ENCODE data around the gene ADCY2.

The ADCY2 gene

DNA sequence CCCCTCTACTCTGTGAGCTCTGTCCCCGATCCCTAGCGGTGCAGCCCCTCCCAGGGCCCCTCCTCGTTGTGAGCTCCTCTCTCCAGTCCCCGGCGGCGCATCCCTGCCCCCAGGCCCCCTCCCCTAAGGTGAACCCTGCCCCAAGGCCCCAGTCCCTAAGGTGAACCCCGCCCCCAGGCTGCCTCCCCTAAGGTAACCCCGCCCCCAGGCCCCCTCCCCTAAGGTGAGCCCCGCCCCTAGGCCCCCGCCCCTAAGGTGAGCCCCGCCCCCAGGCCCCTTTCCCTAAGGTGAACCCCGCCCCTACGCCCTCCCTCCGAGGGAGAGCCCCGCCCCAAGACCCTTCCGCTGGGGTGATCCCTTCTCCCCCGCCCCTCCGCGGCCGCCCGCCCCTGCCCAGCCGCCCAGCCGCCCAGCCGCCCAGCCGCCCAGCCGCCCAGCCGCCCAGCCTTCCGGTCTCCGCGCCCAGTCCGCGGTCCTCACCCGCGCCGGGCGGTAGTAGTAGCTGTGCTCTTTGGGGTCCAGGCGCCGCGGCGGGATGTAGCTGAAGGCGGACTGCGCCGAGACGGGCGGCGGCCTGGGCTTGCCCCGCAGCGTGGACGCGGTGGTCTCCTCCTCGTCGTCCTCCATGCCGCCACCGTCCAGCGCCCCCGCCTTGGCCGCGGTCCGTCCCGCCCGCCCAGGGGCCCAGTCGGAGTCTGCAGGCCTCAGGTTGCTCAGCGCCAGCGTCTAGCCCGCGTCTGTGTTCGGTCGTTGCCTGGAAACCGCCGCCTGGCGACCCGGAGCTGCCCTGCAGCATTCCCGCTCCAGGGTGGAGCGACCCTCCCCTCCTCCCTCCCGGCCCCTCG, 454.7 kb downstream of the ADCY2 start, which contains the start of gene CFAP90:
Gene CFAP90 (minus strand): TSS at position 739 of the 845 bp plus-strand sequence. CDS start 112 bp downstream, at position 627.
- peak; percentile 17 for DNase-seq

DNA sequence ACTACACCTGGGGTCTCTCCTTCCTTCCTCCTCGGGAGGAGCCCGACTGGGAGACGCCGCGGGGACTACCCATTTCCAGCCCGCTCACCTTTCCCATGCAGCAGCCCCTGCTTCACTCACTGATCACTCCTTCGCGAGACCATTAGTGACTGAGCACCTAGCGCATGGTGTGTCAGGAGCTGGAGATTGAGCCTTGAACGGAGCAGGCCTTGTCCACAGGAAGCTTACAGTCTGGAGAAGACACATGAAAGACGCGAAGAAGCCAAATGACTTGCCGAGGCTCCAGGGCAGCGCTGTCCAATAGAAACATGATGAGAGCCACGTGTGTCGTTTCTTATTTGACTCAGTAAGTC, 455.3 kb downstream of the ADCY2 start:
- no peak for DNase-seq

DNA sequence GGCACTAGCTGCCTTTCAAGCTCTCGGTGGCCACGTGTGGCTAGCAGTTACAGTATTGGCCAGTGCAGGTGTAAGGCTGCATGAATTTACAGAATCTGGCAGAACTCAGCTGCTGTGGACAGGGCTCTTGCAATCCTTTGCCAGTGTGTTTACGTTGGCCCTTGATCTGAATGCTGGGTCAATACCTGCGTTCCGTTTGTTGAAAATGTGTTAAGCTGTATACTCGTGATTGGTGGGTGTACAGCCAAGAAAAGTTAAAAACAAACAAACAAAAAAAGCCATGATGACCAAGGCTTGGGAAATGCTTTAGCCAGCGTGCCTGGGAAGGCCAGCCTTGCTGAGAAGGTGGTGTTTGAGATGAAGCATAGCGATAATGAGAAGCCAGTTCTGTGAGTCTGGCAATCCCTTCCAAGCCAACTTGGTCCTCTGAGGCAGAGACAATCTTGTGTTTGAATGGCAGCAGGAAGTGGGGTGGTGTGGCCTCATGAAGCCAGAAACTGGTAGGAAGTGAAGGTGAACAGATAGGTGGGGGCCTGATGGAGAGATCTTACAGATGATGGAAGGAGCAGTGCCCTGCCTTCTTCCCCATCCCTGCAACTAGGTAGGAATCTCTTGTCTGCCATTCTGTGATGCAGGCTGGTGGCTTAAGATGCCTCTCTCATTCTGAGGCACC, 455.8 kb downstream of the ADCY2 start:
- DNase-seq, result no peak

DNA sequence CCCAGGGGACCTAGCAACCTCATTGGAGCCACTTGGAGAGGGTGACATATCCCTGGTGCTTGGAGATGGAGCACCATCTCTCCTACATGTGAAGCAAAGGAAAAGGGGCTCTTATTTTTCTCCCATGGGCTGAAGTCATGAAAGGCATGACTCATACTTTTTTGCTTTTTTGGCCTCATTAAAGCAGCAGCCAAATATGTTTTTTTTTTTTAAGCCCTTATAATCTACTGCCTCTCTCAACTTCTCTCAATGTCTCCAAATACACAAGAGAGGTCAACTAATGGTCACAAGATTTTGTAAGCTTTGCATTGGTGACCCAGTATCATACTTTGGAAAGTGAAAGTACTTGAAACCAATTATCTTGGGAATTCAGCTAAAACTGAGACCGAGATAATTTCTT, 456.6 kb downstream of the ADCY2 start:
- no peak for DNase-seq

DNA sequence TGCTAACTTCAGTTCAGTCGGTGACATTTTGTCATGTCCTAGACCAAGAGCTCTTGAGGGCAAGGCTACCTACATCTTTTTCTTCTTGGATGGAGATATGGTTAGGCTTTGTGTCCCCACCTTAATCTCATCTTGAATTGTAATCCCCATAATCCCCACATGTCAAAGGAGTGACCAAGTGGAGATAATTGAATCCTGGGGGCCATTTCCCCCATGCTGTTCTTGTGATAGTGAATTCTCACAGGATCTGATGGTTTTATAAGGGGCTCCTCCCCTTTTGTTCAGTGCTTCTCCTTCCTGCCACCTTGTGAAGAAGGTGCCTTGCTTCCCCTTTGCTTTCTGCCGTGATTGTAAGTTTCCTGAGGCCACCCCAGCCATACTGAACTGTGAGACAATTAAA, 457.1 kb downstream of the ADCY2 start:
- DNase-seq, result no peak

DNA sequence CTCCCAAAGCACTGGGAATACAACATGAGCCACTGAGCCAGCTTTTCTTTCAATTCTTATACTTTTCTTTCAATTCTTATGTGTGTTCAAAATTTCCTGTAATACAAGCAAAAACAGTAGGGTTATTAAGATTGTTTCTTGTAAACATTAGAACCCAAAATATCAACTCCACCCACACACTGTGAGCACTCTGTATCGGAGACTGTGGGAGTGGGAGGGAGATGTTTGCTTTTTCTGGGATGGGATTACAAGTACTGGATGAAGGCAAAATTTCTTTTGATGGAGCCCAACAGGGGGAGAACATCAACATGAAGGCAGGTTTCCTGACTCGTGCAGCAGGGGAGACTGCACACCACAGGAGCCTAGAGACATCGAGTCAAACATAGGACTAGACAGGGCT, 459.7 kb downstream of the ADCY2 start:
- DNase-seq, result no peak

DNA sequence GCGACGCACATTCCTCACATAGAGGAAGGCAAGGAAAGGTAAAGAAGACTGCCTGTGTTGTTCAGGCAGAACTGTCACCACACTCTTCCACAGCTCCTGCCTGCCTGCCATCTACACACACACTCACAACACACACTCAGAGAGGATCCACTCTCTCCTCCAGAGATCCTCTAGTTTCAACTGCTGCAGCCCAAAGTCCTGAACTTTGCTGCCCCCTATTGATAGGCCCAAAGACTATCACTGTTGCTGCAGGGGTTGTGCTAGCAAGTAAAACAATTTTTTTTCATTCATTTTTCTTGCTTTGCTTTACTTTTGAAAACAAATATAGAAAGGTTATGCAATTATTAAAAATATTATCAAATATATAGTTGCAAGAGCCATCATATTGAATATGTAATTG, 460.9 kb downstream of the ADCY2 start:
- peak; percentile 81 for DNase-seq

DNA sequence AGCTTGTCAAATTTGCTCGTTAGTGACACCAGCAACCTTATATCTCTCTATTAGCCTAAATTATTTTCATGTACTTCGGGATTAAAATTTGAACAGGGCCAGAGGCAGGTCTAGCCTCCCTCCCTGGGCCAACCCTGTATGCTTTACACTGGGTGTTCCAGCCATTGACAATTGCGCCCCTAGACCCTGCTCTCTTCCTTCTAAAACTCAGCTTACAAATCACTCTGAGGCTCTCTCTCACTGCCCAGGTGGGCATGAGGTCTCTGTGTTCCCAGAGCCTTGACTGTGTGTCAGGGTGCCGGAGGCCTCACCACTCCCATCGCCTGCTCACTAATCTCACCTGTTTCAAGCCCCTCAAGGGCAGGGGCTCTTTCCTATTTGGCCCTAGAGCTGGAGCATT, 461.4 kb downstream of the ADCY2 start:
- DNase-seq, result no peak

DNA sequence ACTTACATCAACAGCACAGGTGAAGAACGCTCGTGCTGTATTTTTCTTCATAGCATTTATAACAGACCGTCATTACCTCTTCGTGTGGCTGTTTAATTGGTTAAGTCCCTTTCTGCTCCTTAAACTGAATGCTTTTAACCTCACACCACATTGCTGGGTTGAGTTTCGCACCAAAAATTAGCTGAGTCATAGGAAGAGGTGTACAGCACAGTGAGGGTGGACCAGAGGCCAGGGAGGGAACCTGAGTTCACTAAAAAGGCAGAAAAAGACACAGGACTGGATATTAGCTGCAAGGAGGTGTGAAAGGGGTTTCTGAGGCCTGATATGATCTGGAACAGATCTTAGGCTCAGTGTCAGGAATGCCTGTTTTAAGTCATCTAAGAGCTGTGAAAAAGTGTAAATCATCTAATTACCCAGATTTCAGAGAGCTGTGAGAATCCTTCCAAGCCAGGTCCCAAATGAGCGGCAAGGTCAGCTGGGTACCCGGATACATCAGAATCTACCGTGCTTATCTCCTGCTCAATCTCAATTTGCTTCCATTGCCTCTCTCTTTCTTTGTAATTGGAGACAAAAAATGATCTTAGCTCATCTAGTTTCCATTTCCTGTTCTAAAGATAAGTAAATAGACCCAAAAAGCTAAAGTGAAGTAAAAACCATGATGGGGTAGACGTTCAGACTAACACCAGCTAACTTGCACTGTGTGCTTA, 462.1 kb downstream of the ADCY2 start:
- no peak for DNase-seq

DNA sequence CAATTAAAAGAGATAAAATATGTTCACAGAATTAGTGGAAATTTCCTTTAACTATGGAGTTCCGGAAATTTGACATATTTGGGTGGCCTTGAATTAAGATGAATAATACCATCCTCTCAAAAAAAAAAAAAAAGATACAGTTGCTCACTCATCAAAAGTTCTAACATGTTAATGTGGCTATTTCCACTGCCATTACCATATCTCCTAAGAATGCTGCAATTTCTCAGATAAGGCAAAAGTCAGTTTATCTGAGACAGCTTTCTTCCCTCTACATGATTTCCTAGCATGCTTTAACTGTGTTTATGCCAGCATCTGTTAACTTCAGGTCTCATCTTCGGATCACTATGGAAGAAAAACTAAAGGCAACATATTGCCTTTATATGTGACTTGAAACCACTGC, 470.3 kb downstream of the ADCY2 start:
- DNase-seq, result no peak

DNA sequence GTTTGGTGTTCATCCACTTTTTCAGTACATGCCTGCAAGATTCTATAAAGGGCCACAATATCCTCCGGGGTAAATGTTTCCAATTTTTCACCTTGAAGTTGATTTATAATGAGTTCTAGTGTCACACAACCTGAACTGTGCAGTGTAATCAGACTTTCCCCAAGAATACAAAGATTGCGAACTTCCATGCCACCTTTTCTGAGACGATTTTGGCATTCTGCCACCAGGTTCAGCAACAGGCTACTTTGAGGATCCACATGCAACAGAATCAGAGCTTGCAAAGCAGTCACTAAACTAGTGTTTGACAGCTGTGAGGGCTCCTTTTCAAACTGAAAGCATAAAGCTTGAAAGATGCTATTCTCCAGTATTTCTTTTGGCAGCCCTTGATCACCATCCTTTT, 471.3 kb downstream of the ADCY2 start:
- no peak for DNase-seq

DNA sequence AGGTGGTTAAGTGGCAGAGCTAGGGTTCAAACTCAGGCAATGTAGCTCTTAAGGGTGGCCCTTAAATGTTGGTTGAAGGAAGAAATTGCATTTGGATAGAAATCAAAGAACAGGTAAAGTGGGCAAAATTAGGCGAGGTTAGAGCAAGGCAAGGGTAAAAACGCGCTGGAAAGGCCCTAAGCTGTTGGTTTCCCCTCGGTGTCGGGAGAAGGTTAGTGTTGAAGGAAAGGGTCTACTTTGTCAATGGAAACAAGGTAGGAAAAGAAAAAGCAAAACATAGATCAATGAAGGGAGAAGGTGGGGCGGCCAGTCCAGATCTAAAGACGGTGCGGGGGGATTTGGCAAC, 472.5 kb downstream of the ADCY2 start:
- DNase-seq, result no peak

DNA sequence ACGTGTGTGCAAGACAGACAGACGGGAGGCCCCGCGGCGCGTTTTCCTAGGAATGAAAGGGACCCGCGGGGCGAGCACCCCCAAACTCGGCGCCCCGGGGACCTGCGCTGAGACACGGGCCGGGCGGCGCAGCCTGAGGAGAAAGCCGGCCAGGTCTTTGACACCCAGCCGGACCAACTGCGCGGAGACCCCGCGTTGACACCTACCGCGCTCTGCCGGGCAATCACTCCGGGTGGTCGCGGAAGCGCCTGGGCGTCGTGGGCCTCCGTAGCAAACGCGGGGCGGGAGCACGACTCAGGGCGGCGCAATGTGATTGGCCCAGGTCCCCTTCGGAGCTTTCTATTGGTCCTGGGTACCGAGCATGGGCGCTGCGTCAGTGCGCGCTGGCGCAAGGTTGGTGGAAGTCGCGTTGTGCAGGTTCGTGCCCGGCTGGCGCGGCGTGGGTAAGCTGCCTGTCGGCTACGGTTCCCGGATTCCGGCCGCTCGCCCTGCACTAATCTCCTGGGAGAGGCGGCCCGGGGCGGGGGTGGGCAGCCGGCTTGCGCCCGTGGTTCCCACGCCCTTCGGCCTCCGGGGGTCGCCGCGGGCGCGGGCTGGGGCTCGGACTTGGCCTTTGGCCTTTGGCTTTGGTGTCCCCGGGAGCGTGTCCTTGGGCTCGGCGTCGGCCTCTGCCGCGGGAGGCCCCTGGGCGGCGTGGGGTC, 473.0 kb downstream of the ADCY2 start, which contains the start of the genes FASTKD3 and MTRR:
Gene FASTKD3 (minus strand): TSS at position 259 of the 701 bp plus-strand sequence. CDS start 948 bp downstream, outside the sequence.
Gene MTRR (plus strand): TSS at position 376 of the 701 bp plus-strand sequence. CDS start 1,647 bp downstream, outside the sequence.
- DNase-seq, result peak; percentile 94

DNA sequence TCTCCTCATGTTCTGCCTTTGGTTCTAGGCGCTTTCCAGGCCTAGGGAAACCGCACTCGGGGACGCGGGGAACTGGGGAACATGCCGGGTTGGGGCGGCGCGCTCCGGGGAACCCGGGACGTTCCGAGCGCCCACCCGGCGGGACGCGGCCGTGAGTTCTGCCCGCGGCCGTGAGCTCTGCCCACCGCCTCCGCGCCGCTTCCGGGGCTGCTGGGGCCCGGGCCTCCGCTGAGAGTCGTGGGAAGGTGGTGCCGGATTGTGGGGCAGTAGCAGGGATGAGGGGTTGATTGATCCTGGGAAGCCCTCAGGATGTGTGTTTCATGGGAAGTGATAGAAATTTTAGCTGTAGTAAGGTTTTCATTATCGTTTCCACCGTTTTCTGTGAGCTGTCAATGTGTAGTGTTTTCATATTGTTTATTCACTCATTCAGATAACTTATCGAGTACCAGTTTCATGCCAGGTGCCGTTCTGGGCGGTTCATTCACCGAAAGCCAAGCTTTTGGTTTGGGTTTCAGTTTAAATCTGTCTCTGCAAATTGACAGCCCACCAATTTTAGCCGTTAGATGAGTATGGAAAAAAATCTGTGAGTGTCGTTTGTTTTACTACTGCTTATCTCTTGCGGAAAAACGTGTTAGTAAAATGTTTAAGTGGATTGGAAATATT, 473.7 kb downstream of the ADCY2 start:
- no peak for DNase-seq

DNA sequence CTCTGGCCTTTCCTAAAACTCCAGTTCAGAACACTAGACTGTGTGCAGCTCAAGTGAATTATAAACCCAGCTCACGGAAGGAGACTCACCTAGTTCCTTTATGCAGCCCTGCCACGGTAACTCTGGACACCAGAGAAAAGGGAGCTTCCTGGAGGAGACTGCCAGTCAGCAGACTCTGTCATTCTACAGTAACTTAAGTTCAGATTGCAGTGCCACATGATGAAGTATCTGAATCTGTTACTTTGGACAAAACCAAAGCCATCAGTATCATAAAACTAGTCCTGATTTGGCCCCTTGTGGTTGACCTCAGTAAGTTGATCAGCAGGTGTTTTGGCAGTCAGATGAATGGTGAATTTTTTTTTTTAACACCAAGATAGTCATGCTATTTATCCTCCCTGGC, 475.7 kb downstream of the ADCY2 start:
- DNase-seq, result no peak

DNA sequence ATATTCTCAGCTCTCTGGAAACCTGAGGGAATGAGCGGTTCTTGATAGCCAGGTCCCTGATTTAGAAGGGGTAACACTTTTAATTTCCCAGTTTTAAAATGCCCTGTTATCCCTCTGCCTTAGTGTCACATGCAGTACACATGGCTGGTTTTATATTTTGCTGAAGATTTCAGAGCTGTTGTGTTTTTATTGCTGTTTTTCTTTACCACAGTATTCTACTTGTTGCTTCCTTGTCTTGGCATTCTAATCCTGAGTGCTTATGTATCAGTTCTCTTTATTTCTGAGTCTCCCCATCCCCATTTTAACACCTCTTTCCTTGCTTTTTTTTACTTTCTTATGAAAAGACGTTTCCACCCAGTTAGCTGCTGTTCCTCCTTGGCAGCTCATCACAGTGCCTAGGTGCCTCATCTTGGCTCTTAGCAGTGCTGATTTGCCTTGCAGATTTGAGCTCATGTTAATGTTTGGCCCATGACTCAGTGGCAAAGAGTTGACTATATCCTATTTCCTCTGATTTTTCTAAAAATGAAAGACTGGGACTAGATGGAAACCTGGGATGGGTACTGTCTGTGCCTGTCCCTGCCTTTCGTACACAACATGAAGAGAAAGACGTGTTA, 476.7 kb downstream of the ADCY2 start:
- DNase-seq, result no peak

DNA sequence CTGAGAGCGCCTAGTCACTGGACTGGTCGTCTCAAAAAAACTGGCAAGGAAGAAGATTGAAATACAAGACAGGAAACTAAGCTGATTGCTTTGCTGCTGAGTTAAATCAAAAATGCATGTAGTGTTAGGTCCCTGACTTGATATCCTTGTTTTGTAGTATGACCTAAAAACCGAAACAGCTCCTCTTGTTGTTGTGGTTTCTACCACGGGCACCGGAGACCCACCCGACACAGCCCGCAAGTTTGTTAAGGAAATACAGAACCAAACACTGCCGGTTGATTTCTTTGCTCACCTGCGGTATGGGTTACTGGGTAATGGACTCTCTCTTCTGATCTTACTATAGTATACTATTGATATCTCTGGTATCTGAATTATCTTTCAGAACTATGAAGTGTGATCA, 477.3 kb downstream of the ADCY2 start:
- DNase-seq, result no peak

DNA sequence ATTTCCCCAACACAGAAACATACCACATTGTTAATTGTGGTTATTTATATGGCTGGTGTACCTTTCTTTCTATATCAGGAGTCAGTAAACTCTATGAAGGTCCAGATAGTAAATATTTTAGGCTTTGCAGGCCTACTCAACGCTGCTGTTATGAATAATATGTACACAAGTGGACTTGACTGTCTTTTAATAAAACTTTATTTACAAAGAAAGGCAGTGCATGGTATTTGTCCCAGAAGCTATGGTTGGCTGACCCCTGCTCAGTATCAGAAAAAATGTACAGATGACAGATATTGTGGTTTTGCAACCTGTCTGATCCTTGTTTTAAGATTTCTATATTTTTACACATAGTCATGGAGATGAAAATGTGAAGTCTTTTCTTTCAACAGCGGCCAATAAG, 478.7 kb downstream of the ADCY2 start:
- DNase-seq, result no peak

DNA sequence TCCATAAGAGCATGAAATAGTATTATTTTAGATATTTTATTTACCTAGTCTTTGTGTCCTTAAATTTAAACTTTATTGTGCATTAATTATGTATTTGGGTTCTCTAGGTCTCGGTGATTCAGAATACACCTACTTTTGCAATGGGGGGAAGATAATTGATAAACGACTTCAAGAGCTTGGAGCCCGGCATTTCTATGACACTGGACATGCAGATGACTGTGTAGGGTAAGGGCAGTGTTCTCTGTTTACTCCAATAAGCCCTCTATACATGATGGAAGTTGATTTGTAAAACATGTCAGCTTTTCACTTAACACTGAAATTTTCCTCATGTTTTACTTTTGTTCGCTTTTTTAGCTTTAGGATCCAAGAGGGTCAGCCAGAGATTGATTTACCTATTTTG, 479.2 kb downstream of the ADCY2 start:
- DNase-seq, result no peak

DNA sequence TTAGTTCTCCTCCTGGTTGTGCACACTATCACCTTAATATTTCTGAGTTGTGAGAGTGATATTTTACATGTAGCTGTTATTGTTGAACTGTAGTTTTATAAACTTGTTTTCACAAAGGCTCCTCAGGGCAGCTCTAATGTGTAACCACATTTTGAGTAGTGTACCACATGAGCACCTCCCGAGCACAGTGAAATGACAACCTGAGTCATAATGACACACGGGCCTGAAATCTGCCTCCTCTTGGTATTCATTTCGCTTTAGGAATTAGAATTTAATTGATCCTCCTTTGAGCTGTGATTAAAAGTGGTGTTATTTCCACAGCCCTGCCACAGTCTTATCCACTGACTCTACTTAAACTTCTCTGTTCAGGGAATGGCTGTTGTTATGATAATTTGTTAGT, 480.9 kb downstream of the ADCY2 start:
- DNase-seq, result no peak

DNA sequence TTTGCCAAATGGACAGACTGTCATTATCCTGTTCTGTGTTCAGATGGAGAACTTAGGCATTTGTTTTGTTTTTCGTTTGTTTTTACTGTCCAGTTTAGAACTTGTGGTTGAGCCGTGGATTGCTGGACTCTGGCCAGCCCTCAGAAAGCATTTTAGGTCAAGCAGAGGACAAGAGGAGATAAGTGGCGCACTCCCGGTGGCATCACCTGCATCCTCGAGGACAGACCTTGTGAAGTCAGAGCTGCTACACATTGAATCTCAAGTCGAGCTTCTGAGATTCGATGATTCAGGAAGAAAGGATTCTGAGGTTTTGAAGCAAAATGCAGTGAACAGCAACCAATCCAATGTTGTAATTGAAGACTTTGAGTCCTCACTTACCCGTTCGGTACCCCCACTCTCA, 481.9 kb downstream of the ADCY2 start:
- DNase-seq, result no peak

DNA sequence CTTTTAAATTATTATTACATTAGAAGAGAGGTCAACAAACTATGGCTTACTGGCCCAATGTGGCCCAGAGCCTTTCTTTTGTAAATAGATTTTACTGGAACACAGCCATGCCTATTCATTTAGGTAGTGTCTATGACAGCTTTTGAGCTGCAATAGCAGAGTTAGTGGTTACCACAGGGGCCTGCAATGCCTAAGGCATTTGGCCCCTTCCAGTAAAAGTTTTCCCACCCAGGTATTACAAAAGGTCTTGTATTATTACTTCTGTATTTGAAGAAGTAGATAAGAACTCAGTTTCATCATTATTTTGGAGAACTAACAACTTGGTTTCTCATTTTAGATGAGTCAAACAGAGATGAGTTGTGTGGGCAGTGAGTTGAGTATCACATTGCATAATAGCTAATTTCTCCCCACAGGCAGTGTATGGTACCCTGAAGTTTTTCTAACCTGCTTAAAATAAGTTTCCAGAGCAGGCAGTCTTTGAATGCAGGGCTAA, 482.5 kb downstream of the ADCY2 start:
- DNase-seq, result no peak

Measured in NCI-H1694 (cell line).